ENCODE results near the gene PGC.

PGC gene

DNA sequence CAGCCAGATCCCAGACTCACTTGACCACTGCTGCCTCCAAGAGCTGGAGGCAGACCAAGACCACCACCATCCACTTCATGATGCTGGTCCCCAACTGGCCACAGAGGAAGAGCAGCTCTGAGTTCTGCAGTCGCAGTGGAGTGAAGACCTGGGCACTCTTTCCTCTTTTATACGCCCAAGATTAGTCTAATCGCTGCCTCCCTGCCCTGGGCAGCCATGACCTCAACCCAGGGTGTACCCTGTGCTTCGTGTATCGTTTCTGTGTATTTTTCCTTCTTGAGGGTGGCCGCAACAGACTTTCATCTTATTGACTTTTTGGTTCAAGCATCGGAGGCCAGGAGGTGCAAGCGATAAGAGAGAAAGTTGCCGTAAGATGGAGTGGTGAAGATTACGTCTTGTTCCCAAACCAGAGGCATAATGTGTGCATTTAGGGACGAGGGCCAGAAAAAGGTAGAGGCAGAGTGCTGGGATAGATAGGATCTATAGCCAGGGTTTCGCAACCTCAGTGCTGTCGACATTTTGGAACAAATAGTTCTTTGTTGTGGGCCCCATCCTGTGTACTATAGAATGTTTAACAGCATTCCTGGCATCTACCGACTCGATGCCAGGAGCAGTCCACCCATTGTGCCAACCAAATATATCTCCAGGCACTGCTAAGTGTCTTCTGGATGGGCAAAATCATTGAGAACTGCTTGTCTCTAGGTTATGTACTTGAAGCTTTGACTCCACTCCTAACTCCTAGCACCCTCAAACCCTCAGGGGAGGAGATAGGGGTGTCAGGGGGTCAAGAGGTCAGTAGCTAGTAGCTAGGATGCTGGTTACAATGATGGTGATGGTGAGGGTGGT lies at the start of gene PGC:
TSS of gene PGC (minus strand) at position 142 of the 846 bp plus-strand sequence. CDS start at position 79, 63 bp downstream.
- no peak for DNase-seq (ENCODE audit: low spot score)

DNA sequence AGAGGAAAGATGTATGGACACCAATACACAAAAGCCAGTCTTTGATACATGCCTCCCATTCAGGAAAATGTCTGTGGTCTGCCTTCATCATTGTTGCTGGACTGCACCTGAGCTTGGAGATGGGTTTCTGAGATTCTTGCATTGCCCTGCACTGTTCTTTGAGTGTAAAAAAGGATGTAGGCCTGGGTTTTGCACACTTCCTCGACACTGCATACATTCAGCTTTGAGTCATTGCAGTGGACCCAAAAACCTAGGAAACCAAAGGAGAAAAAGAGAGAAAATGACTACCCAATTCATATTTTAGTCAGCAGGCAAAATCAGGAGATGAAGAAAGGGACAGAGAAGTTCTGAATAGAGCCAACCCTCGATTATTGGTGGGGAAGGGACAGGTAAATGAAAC lies 49.3 kb upstream of the PGC start:
- no peak for DNase-seq (ENCODE audit: low spot score)

DNA sequence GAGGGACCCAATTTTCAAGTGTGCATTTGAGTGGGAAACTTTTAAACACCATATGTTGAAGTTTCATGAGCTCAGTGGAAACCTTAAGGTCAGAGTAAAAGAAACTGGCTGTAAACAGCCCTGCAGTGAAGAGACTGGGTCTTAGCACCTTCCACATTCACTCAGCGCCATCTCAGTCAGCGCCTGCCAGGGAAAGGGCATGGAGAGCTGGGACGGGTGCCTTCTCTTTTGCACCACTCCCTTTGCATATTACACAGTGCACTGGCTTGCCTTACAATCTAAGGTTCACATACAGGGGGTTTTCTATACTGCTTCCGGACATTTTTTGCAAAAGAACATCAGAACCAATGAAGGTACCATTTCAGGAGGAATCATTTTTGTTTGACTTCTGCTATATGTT lies 44.8 kb upstream of the PGC start:
- no peak for DNase-seq (ENCODE audit: low spot score)

DNA sequence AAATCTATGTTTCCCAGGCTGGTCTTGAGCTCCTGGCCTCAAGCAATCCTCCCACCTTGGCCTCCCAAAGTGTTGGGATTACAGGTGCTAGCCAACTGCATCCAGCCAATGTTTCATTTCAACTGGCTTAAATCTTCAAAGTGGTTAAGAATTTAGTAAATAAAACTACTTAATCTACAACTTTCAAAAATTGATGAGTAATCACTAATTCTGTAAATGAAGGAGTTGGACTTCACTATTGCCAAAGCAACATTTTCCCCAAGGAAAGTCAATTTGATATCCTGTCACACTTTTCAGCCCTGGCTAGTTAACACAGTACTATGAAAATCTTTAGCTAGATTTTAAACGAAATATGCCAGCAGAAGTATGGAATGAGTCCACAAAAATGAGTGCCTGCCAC lies 44.1 kb upstream of the PGC start:
- no peak for DNase-seq (ENCODE audit: low spot score)

DNA sequence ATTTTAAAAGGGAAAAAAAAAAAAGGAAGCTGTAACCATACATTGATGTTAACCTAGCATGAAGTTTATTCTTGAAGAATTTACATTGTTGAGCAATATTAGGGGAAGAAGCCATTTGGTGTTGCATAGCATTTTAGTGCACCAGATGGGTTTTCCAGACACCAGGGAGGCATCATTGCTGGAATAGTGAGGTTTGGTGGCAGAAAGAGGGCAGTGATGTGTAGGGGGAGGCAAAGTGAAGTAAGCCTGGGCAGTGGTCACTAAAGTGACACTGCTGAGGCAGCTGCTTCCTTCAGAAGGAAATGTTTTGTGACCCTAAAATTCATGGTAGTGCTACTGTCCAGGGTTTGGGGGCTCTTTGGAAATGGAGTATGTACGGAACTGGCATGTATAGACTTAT lies 42.8 kb upstream of the PGC start:
- no peak for DNase-seq (ENCODE audit: low spot score)

DNA sequence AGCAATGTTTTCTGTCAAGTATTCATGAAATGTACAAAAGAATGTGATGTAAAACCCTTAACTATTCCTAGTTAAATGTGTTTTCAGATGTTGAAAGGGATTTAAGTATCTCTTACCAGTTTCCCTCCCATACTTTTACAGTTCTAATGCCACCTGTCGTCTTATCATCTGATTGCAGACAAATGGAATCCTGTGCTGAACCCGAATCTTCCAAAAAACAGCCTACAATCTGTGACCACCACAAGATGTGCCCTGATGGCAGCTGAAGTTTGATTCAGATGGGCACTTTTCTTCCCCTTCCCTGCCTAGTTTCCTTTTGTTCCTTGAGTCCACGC lies 42.2 kb upstream of the PGC start:
- DNase-seq (ENCODE audit: low spot score) = no peak

DNA sequence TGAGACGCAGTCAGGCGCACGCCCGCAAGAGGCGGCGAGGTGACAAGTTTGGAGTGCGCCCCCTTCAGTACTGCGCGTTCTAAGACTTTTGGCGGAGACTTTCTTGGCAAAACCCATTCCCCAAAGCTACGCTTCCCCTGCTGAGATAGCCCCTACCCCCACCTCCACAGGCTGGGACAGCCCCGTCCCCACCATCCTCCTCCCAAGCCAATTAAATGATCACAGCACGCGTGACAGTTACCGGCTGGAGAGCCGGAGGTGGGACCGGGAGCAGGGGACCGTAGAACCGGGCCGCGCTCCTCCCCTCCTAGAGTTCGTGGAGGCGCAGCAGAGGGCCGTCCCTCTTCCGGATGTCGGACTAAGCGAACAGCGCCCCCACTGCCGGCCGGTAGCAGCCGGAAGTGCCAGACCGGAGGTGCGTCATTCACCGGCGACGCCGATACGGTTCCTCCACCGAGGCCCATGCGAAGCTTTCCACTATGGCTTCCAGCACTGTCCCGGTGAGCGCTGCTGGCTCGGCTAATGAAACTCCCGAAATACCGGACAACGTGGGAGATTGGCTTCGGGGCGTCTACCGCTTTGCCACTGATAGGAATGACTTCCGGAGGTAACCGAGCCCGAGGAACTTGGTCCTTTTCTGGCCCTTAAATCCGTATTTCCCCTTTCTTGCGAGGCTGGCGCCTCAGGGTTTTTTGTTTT lies 40.2 kb upstream of the PGC start, which contains the start of gene TOMM6:
TSS of gene TOMM6 (plus strand) at position 476 of the 699 bp plus-strand sequence. CDS start at position 480, 4 bp downstream.
- peak; percentile 94 for DNase-seq (ENCODE audit: low spot score)

DNA sequence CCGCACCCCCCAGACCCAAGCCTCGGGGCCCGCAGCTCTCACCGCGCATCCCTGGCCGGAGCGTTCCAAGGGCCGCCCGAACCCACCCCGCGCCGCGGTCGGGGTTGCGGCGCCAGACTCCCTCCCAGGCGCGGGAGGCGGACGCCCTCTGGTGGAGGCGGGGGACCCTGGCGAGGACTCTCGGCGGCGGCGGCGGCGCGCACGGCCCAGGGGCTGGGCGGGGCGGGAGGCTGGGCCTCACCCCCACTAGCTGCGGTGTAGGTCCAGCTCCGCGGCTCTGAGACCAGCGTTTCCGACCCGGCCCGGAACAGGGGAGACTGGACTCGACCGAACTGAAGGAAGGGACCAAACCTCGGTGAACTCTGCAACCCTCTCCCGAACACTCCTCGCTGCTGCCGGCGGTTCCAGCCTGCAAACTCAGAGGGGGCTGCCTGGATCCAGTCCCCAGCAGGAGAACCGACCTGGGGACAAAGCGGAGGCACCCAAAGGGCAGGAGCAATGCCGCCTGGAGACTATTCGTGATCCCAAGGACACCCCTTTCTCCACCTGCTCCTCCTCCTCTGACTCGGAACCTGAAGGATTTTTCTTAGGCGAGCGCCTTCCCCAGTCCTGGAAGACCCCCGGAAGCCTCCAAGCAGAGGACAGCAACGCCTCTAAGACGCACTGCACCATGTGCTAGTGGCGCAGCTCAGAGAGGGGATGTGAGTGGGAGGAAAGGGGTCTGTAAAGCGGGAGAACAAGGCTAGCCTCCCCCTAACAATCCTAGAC lies 39.4 kb upstream of the PGC start:
- peak; percentile 91 for DNase-seq (ENCODE audit: low spot score)

DNA sequence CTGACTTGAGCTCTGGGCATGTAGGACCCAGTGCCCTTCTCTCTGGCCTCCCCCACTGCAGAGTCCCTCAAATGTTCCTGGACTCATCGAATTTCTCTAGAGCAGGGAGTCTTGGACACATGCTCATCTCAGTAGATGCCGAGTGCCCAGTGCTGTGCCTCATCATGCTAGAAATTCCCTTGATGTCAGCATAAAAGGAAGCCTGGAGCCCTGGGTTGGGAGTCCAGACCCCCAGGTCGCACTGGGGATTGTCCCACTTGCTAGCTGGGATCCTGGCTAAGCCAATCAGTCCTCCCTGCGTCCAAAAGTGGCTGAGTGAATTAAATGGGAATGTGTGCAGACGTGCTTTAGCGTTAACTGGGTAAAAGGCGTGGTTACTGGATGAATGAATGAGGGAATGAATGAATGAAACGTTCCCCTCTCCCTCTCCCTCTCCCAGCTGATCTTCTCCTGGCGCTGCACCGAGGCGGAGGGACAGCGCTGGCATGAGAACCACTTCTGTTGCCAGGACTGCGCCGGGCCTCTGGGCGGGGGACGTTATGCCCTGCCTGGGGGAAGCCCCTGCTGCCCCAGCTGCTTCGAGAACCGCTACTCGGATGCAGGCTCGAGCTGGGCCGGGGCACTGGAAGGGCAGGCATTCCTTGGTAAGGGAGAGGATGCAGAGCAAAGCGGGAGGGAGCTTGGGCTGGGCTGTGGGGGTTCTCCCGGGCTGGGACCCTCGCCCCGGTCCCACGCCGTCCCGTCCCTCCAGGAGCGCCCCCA lies 38.7 kb upstream of the PGC start:
- peak; percentile 25 for DNase-seq (ENCODE audit: low spot score)

DNA sequence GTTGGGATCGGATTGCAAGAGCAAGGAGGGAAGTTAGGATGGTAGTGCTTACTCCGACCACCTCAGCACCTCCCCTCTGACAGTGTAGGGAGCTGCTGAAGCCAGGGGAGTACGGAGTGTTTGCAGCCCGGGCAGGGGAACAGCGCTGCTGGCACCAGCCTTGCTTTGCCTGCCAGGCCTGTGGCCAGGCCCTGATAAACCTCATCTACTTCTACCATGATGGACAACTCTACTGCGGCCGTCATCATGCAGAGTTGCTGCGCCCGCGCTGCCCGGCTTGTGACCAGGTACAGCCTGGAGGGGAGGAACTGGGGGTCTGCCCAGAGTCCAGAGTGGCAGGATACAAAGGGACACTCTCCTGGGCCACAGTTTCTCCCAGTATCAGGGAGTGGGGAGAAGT lies 38.1 kb upstream of the PGC start:
- DNase-seq (ENCODE audit: low spot score) = no peak

DNA sequence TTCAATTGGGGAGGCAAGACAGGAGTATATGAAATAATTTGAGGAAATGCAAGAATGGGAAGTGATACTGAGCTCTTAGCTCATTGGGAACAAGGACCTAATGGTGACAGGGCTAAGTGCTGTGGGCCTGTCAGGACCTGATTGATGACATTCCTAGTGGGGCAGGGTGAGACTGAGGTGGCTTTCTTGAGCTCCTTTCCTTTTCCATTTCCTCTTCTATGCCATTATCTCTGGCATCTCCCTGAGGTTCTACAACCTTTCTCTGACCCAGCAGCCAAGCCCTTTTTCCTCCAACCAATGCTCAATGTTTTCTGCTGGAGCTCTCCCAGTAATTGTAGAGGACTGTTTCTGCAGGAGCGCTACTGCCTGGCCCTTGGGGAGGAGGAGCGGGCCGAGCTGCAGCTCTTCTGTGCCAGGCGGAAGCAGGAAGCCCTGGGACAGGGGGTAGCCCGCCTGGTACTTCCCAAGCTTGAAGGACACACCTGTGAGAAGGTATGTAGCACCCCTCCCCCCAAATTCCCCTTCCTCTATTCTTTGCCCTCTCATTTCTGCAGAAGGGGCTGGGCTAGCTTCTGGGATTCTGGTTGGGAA lies 37.5 kb upstream of the PGC start:
- DNase-seq (ENCODE audit: low spot score) = no peak

DNA sequence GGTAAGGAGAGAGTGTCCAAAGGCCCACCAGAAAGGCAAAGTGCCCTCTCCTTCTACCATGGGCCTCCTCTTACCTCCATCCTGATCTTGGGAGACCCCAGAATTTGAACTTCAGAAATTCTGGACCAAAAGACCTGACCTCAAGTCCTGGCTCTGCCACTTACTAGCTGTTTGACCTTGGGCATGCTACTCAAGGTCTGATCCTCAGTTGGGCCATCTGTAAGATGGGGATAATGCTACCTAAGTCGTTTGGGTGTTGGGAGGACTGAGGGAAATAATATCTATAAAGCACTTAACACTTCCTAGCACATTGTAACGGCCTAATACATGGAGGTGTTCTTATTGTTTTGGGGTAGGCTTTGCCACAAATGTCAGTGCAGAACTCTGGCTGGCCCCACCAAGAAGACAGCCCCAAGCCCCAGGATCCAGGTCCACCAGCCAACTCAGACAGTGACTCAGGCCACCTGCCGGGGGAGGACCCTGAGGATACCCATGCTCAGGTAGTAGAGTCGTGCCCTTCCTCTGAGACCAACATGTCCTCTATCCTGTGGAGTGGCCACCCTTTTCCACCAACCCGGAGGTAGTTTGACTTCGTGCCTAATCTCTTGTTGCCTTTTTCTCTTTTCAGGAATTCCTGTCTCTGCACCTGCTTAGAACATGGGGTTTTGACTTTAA lies 36.0 kb upstream of the PGC start:
- no peak for DNase-seq (ENCODE audit: low spot score)

DNA sequence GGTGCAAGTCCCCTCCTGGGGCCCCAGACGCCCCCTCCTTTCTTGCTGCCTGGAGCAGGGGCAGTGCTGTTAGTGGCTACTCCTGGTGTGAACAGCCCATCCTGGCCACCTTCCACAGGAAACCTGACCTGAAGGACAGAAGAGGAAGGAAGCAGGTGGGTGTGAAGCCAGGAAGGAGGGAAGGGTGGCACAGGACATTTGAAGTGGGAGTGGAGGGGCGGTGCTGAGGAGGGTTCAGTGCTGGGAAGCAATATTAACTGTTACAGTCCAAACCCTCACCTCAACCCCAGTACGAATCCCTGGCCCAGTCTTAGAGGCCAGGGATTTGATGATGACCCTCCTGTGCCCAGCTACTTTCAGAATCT lies 34.2 kb upstream of the PGC start:
- DNase-seq (ENCODE audit: low spot score) = no peak

DNA sequence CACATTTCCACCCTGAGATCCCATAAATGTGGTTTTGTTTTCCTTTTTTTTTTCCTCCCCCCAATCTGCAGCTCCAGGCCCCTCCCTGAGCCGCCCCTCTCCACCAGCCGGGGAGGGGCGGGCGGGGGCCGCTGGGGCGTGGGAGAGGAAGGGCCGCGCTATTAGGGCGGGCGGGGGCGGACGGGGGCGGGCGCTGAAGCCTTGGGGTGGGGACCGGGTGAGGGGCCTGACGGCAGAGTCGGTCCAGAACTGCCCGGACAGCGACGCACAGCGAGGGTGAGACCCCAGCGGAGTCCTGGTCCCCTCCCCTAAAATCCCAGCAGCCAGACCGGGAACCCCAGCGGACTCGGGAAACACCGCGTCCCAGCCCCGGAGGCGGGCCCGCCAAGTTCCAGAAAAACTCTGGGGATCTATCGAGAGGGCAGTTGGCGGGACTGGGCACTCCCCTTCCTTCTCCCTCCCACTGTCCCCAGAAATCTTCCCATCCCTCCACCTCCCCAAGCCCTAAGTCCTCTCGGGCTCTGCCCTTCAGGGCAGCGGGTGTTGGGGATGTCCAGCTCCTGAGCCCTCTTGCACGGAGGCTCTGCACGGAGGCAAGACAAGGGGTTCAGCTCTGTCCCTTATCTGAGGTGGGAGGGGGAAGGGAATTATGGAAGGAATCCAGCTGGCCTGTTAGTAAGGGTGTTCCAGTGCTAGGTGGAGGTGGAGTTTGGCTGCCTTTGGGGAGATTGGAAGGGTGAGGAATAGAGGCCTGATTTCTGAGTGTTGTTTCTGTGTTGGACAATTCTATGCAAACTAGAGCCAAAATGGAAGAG lies 33.6 kb upstream of the PGC start, which contains the start of gene PRICKLE4:
TSS of gene PRICKLE4 (plus strand) at position 232 of the 815 bp plus-strand sequence. CDS start 2,692 bp downstream, outside the sequence.
- DNase-seq (ENCODE audit: low spot score) = peak; percentile 20

DNA sequence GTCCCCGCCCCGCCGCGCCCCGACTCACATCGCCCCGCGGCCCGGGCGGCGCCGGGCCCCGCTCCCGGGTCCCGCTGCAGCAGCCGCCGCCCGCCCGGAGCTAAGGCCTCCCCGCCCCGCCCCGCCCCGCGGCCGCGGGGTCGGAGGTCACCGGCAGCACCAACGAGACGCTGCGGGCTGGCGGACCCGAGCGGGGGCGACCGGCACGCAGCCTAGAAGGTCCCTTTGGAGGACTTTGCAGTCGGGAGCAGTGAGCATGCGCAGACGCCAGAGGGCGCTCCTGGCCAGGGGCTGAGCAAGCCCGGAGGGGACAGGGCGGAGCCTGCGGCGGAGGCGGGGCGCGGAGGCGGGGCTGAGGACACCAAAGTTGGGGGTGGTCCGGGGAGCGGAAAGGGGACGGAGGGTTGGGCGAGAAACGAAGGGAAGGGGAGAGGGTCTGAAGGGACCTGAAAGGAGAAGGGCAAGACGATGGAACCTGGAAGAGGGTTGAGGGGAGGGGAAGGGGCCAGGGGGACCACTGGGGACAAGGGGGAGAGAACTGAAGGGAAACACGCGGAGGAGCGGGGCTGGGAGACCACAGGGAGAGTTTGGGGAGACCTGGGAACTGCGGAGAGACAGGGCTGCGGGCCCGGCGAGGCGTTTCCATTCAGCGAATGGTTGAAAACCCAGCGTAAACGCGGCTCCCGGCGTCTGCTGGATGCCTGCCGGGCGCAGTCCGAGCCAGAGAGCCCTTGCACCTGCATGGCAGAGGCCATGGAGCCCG lies 32.8 kb upstream of the PGC start, which contains the start of gene FRS3:
TSS of gene FRS3 (minus strand) at position 113 of the 763 bp plus-strand sequence. CDS start 2,913 bp downstream, outside the sequence.
- peak; percentile 98 for DNase-seq (ENCODE audit: low spot score)

DNA sequence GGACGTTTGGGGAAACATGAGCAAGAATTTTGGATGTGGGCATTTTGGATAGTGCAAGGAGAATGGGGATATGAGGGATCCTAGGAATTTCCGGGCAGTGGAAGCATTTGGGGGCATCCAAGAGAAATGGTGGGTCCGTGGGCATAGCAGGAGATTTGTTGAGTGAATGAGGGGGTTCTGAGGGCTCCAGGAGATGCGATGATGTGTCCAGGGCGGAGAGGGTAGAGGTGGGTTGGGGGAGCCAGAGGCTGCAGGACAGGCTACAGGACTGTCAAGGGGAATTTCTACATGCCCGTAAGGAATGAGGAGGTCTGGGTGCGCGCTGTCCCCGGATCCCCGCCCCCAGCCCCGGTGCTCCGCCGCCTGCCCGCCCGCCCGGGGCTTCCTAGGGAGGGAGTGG lies 32.1 kb upstream of the PGC start:
- no peak for DNase-seq (ENCODE audit: low spot score)

DNA sequence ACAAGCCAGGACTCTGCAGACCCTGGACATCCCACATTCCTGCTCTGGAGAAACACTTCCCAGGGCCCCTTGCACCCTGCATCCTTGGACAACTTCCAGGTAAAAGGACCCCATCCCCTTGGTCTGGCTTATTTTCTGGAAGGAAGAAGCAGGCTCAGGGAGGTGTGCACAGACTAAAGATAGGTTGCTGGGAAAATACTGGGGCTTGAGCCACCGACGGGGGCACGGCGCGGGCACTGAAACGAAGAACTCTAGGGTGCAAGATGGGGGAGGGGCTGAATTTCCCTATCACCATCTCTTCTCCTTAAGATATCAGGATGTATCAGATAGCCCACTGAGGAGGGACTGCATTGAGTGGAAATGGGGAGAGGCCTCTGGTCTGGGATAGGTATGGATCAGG lies 31.7 kb upstream of the PGC start:
- no peak for DNase-seq (ENCODE audit: low spot score)

DNA sequence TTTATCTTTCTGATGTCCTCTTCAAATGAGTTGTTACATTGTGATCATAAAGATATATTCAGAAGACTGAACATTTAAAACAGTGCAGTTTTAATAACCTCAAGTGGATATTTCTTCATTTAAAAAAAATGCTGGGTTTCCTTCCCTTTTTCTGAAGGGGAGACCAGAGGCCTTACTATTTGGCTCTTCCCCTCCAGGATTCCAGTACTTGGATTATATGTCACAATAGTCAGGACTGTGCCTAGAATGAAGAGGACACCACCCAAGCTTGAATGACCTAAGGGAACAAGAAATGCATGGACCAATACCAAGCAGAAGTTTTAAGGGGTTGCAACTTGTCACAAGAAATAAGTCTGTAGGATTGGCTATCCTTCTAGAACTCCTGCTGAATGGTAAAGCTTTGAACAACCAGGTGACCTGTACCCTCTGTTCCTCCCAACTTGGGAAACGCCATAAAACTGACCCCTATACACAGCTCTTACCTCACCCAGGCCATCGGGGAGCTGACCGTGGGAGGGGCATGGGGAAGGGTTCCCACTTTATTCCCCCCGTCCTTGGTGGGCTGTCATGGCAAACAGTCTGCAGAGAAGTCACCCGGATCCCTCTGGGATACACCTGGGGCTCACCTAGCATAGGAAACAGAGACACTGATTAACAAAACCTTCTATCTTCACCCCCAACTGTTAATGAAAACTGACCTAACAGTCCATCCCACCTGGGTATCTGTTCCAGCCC lies 30.5 kb upstream of the PGC start:
- DNase-seq (ENCODE audit: low spot score) = no peak

All from AG08395 (cell line).